ENCODE data around the gene ZMYND8. TPM values are rescaled to one million over a fixed set of nuclear protein-coding genes. Genes with fewer than 3 reads are reported as not detected.

The ZMYND8 gene
- total and polyA plus RNA-seq, 2 of the 8 experiments (the other 6 are each of a cell fraction or from before 2014, with no cell fraction given): 50.5 to 163 TPM

GRCh38 chr20:47230811-47231256 lies 125.7 kb downstream of the ZMYND8 start:
- Histone ChIP-seq H2BK5ac (ENCODE audit: low read depth, low read length) (no peak overlapping the region), H3K4ac (replicated peaks; ENCODE audit: insufficient read length, low read depth, low read length) (no peak overlapping the region), H2BK120ac (replicated peaks; ENCODE audit: low read depth, low read length) (no peak overlapping the region), H3K18ac (ENCODE audit: extremely low read depth, low read length) (no peak overlapping the region), H3K4me1 (replicated peaks in 1 of 4; ENCODE audit: control insufficient read depth in 3 of 4, insufficient read depth in 4 of 4, low read length in 3 of 4) (peaks cover 0 to 2% (median 0%) of the 10 kb centered on the region in 4 experiments; a peak in 2 of 7 replicates), H3K23me2 (ENCODE audit: low read depth, low read length) (no peaks in the 10 kb centered on the region), H4K8ac (ENCODE audit: extremely low read depth, insufficient read depth, low read length) (0 out of 2 replicates have a peak overlapping the region, but pooled peaks have one; percentile 43), H3K23ac (ENCODE audit: insufficient read length) (no peak overlapping the region), H2AFZ (ENCODE audit: low read length) (no peak overlapping the region), H3K56ac (replicated peaks; ENCODE audit: insufficient read length, low read depth, low read length) (no peak overlapping the region), H3K79me1 (ENCODE audit: low read depth, low read length) (peaks cover 3% of the 10 kb centered on the region; the same call in 1 of the 2 replicates), H3K36me3 (ENCODE audit: control insufficient read depth in 2 of 4, insufficient read depth in 4 of 4, low read length in 3 of 4) (peaks cover 42 to 92% (median 71%) of the 10 kb centered on the region in 4 experiments), H2AK5ac (ENCODE audit: low read depth, low read length) (no peak overlapping the region), H3K27me3 (replicated peaks in 1 of 4; ENCODE audit: control insufficient read depth in 3 of 4, extremely low read depth in 1 of 4, insufficient read depth in 3 of 4, low read length in 3 of 4) (no peaks in the 10 kb centered on the region), H3K4me3 (ENCODE audit: extremely low read depth in 1 of 4, insufficient read depth in 2 of 4, low read depth in 3 of 4, low read length in 4 of 4) (no peak overlapping the region), H4K91ac (replicated peaks; ENCODE audit: insufficient read length, low read length) (no peak overlapping the region), H4K5ac (ENCODE audit: insufficient read length, low read depth, low read length) (no peak overlapping the region), H2BK15ac (ENCODE audit: low read length) (no peak overlapping the region), H2BK12ac (ENCODE audit: low read depth, low read length) (no peak overlapping the region), H3K9ac (replicated peaks in 1 of 4; ENCODE audit: extremely low read depth in 1 of 4, low read depth in 3 of 4, low read length in 3 of 4) (no peak overlapping the region), H3K14ac (ENCODE audit: insufficient read length) (no peak overlapping the region), H3K9me3 (ENCODE audit: insufficient read depth in 2 of 2, low read depth in 1 of 2, low read length in 1 of 2) (no peaks in the 10 kb centered on the region), H3K79me2 (ENCODE audit: control insufficient read depth in 1 of 2, insufficient read depth in 2 of 2, low read length in 2 of 2) (peaks cover 0 to 9% of the 10 kb centered on the region in 2 experiments; a peak in 1 of 4 replicates), H4K20me1 (replicated peaks in 1 of 2; ENCODE audit: control insufficient read depth in 1 of 2, insufficient read depth in 2 of 2, low read length in 2 of 2) (no peaks in the 10 kb centered on the region), H3K4me2 (ENCODE audit: insufficient read depth in 1 of 2, low read depth in 2 of 2, low read length in 2 of 2) (no peak overlapping the region), H3K27ac (ENCODE audit: low read depth, low read length) (no peak overlapping the region), H2BK20ac (ENCODE audit: low read length) (no peak overlapping the region)
- DNase-seq (ENCODE audit: low read depth in 1 of 2, low spot score in 2 of 2) (no peak), FAIRE-seq (no peak)
- TF ChIP-seq POLR2A (IDR thresholded peaks at IDR 0.05; ENCODE audit: control extremely low read depth in 1 of 2, low read depth in 2 of 2, low read length in 2 of 2): 0 out of 3 replicates have a peak, but pooled peaks of 1 of the 2 experiments have one; percentile 8
- TF ChIP-seq TCF12 (IDR thresholded peaks at IDR 0.05; ENCODE audit: low read depth, low read length): no peak
- TF ChIP-seq, protein P1, sequence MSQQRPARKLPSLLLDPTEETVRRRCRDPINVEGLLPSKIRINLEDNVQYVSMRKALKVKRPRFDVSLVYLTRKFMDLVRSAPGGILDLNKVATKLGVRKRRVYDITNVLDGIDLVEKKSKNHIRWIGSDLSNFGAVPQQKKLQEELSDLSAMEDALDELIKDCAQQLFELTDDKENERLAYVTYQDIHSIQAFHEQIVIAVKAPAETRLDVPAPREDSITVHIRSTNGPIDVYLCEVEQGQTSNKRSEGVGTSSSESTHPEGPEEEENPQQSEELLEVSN (IDR thresholded peaks at IDR 0.05): no peak
- CTCF ChIA-PET (ENCODE audit: partially characterized antibody): interaction anchor here (1.2 to 2.8 kb wide), 2 partner anchors 13 to 42 kb away, joined by 4 to 13 read pairs; no protein-coding TSS in a partner anchor
- 95% methylated on average over 8 of the region's 8 CpGs; no CpG with 5 or more reads in 1 of the 2 experiments for WGBS, 2 experiments (ENCODE audit: extremely low coverage in 1 of 2, insufficient coverage in 1 of 2, insufficient read length in 1 of 2, insufficient replicate concordance in 2 of 2, low coverage in 1 of 2, low lambda C conversion rate in 2 of 2, missing lambda C conversion rate in 1 of 2)
- POLR2A ChIA-PET (ENCODE audit: partially characterized antibody): interaction anchor here (0.6 kb wide), 2 partner anchors 182 to 186 kb away, joined by 3 read pairs; no protein-coding TSS in a partner anchor

Data from H1 (cell line).